Glutamatergic neuron (in vitro differentiated cells): ENCODE measurements around the gene WDFY4. TPM values are rescaled to one million over a fixed set of nuclear protein-coding genes. Genes with fewer than 3 reads are reported as not detected.

Source experiments
- DNase-seq: peaks from one replicate; pipeline ENCODE4 v3.0.0; 2022
- H3K27ac Mint-ChIP-seq: one replicate; pipeline ENCODE4 v1.8.0; 2020; ENCODE audit warnings: mild to moderate bottlenecking, mixed read lengths, inconsistent platforms; ENCODE audit not compliant: unreplicated experiment
- H3K27me3 Mint-ChIP-seq: one replicate; pipeline ENCODE4 v1.8.0; 2020; ENCODE audit warnings: mild to moderate bottlenecking, moderate library complexity, mixed read lengths, inconsistent platforms; ENCODE audit not compliant: unreplicated experiment
- H3K36me3 Mint-ChIP-seq: one replicate; pipeline ENCODE4 v1.8.0; 2020; ENCODE audit warnings: mild to moderate bottlenecking, mixed read lengths, inconsistent platforms; ENCODE audit not compliant: unreplicated experiment
- H3K4me1 Mint-ChIP-seq: one replicate; pipeline ENCODE4 v1.8.0; 2020; ENCODE audit warnings: mild to moderate bottlenecking, low read depth, mixed read lengths, inconsistent platforms; ENCODE audit not compliant: unreplicated experiment
- H3K4me3 Mint-ChIP-seq: one replicate; pipeline ENCODE4 v1.8.0; 2020; ENCODE audit warnings: mild to moderate bottlenecking, mixed read lengths, inconsistent platforms; ENCODE audit not compliant: unreplicated experiment
- H3K9me3 Mint-ChIP-seq: one replicate; pipeline ENCODE4 v1.8.0; 2020; ENCODE audit warnings: mild to moderate bottlenecking, moderate library complexity, mixed read lengths, inconsistent platforms; ENCODE audit not compliant: unreplicated experiment
- CTCF ChIP-seq: fragments of 200-600 bp; sonication (generic); IDR thresholded peaks from one replicate; pipeline ENCODE4 v1.5.0; 2021; ENCODE audit not compliant: partially characterized antibody, unreplicated experiment
- total RNA-seq: library from RNA; stranded (reverse); fragmentation: NEBNext Ultra II Directional; extraction: Animal tissue kit (Norgen Biotek cat#: 25700); gene quantifications from one replicate; pipeline ENCODE4 v1.2.1, GENCODE V29; 2021; ENCODE audit not compliant: unreplicated experiment

The WDFY4 gene
- total RNA-seq, 1 donor from 2014 or later = not detected

DNA sequence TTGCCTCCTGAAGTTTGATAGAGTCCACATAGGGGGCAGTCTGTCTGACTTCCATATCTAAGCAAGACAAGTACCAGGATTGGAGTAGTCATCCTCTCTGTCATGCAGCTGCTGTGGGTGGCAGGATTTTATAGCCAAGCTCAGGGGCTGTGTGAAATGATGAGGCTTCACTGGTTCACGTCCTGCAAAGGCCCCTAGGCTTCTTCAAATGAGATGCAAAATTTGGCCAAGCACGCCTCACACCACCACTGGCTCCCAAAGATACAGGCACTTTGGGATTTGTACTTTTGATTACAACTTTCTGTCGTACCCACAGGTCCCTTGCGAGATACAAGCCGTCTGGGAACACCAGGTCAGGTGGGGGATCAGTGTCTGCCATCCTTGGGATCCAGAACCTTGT lies 67.1 kb downstream of the WDFY4 start:
- no peak for TF ChIP-seq CTCF
- H3K9me3 Mint-ChIP-seq = peaks cover 4% of the 10 kb centered on the region

GRCh38 chr10:48758411-48758810 lies 73.7 kb downstream of the WDFY4 start:
- Mint-ChIP-seq H3K27me3 (no peaks in the 10 kb centered on the region), H3K27ac (no peak overlapping the region), H3K9me3 (peaks cover 5% of the 10 kb centered on the region), H3K4me1 (peaks cover 2% of the 10 kb centered on the region), H3K4me3 (no peak overlapping the region), H3K36me3 (no peaks in the 10 kb centered on the region)
- no peak for DNase-seq
- no peak for TF ChIP-seq CTCF

More for the DNA sequence above, 67.1 kb downstream of the WDFY4 start:
- Mint-ChIP-seq H3K27me3 (no peaks in the 10 kb centered on the region), H3K36me3 (peaks cover 9% of the 10 kb centered on the region), H3K4me3 (no peak overlapping the region), H3K4me1 (no peaks in the 10 kb centered on the region), H3K27ac (no peak overlapping the region)
- no peak for DNase-seq

DNA sequence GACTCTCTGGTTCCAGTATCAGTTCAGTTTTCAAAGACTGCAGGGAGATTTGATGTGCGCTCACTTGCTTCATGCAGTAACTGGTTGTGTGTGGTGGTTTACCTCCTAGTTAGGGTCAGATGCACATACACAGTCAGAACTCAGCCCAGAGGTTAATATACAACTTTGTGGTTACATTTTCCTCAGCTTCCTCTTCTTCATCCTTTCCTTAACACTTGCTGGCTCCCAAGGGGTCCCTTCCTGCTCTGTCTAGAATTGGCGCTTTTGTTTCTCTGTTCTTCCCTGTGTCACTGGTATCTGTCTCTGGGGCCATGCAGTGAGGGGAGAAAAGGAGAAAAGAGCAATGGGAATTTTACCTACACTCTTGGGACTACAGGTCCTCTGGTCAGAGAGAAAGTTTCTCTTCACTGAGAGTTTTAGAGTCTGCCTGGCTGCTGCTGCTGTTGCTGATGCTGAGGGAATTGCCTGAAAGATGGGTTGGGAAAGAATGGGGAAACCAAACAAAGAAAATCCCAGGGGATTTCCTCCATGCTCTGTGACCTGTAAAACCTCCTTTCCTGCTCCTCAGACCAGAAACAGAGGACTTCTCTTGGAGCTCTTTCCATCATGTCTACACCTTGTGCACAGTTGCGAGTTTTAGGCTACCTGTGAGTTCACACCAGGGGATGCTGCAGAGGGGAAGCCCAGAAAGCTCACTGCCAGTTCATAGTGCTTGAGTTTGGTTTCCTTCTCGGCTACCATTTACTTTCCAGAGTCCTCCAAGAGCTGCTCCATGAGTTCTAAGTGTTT lies 74.6 kb downstream of the WDFY4 start:
- Mint-ChIP-seq H3K9me3 (peaks cover 5% of the 10 kb centered on the region), H3K4me1 (peaks cover 2% of the 10 kb centered on the region), H3K36me3 (no peaks in the 10 kb centered on the region), H3K27ac (no peak overlapping the region), H3K4me3 (no peak overlapping the region), H3K27me3 (no peaks in the 10 kb centered on the region)
- no peak for TF ChIP-seq CTCF
- DNase-seq = no peak

GRCh38 chr10:48760983-48761382 lies 76.3 kb downstream of the WDFY4 start:
- H3K27ac Mint-ChIP-seq = no peak overlapping the region
- H3K4me1 Mint-ChIP-seq = peaks cover 2% of the 10 kb centered on the region
- H3K36me3 Mint-ChIP-seq = no peaks in the 10 kb centered on the region
- no peak for TF ChIP-seq CTCF
- DNase-seq = no peak
- H3K4me3 Mint-ChIP-seq = no peak overlapping the region
- peaks cover 5% of the 10 kb centered on the region for H3K9me3 Mint-ChIP-seq
- no peaks in the 10 kb centered on the region for H3K27me3 Mint-ChIP-seq

GRCh38 chr10:48762064-48763042 lies 77.7 kb downstream of the WDFY4 start:
- no peak overlapping the region for H3K27ac Mint-ChIP-seq
- no peak for TF ChIP-seq CTCF
- H3K4me1 Mint-ChIP-seq = peaks cover 2% of the 10 kb centered on the region
- peaks cover 5% of the 10 kb centered on the region for H3K9me3 Mint-ChIP-seq
- H3K4me3 Mint-ChIP-seq = no peak overlapping the region
- no peaks in the 10 kb centered on the region for H3K27me3 Mint-ChIP-seq
- no peak for DNase-seq
- H3K36me3 Mint-ChIP-seq = no peaks in the 10 kb centered on the region
